Endothelial cell of umbilical vein (primary cell): ENCODE data around the gene PCSK6.

Source experiments
- CTCF ChIP-seq, 2 donors: IDR thresholded peaks; 1 replicate in 1 of 2; 2 replicates in 1 of 2; pipeline ENCODE4 v1.5.1; 2011; ENCODE audit warnings: low read length in 2 of 2, mild to moderate bottlenecking in 2 of 2, moderate library complexity in 2 of 2, control low read depth in 1 of 2, inconsistent platforms in 1 of 2, low read depth in 1 of 2; ENCODE audit not compliant: insufficient read depth in 1 of 2; ENCODE audit errors: extremely low read depth in 1 of 2
- EZH2 ChIP-seq: IDR thresholded peaks from 2 replicates; pipeline ENCODE4 v1.6.1; 2012; ENCODE audit warnings: borderline replicate concordance, low read depth, mild to moderate bottlenecking, moderate library complexity, low read length, inconsistent platforms; ENCODE audit not compliant: severe bottlenecking
- FOS ChIP-seq: IDR thresholded peaks from 2 replicates; pipeline ENCODE4 v1.6.1; 2011; ENCODE audit warnings: mild to moderate bottlenecking, low read length, moderate library complexity, borderline replicate concordance; ENCODE audit not compliant: insufficient read depth
- GATA2 ChIP-seq: IDR thresholded peaks from 2 replicates; pipeline ENCODE4 v1.7.0; 2011; ENCODE audit warnings: low read depth, mild to moderate bottlenecking, moderate library complexity, mixed read lengths, low read length; ENCODE audit not compliant: insufficient read length, insufficient read depth
- JUN ChIP-seq: IDR thresholded peaks from 2 replicates; pipeline ENCODE4 v1.6.1; 2011; ENCODE audit warnings: borderline replicate concordance, low read depth; ENCODE audit not compliant: insufficient read length, insufficient read depth
- MAX ChIP-seq: IDR thresholded peaks from 2 replicates; pipeline ENCODE4 v1.6.1; 2011; ENCODE audit not compliant: insufficient read depth, insufficient read length
- POLR2A ChIP-seq: IDR thresholded peaks from 2 replicates; pipeline ENCODE4 v1.6.1; 2012; ENCODE audit warnings: low read depth, mild to moderate bottlenecking, control low read depth, low read length

GRCh38 chr15:101506491-101506890 lies 17.0 kb upstream of the PCSK6 start:
- TF ChIP-seq MAX (no peak), CTCF (IDR thresholded peaks at IDR 0.05; ENCODE audit: extremely low read depth in 1 of 2, insufficient read depth in 1 of 2, low read depth in 1 of 2, low read length in 2 of 2) (no peak), EZH2 (no peak), POLR2A (no peak), JUN (no peak), FOS (no peak), GATA2 (no peak)
